Measurements from ENCODE around the gene IL17D.
"Not testable (repeated sequence)": the region's sequence is repeated elsewhere in the genome, so short reads cannot be mapped to it uniquely, and the experiment has no call there.

Gene IL17D

DNA sequence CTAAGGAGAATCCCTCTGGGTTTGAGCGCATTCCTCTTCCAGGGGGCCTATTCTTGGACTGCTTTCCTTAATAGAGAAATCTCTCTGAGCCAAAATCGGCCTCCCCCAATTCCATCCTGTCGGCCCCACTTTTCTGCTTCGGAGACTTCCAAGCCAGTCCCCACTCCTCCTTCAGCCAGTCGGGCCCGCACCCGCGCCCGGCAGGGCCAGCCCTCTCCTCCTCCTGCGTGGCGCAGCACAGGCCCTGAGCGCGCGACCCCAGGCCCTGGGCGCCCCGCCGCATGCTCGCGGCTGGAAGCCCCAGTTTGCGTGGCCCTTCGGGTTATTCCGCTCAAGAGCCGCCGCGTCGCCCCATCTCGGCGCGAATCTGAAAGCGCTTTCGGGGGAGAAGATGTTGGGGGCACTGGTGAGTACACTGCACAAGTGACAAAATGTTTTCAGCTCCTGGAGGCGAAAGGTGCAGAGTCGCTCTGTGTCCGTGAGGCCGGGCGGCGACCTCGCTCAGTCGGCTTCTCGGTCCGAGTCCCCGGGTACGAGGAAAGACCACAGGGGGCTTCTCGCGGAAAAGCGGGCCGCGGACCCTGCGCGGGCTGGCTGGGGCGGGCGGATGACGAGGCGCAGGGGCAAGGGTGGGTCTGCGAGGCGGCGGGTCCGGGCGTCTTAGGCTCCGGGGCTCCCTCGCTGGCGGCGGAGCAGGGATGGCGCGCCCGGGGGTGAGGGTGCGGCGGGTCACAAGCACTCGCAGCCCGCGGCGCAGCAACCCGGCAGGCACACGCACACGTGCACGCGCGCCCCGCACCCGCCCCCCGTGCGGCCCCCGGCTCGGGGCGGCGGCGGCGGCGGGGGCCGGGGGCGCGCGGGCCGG lies at the start of gene IL17D:
Gene IL17D, plus strand, starts transcription at position 785 of the 865 bp plus-strand sequence. CDS start 303 bp downstream, outside the sequence.
- no peak for DNase-seq

DNA sequence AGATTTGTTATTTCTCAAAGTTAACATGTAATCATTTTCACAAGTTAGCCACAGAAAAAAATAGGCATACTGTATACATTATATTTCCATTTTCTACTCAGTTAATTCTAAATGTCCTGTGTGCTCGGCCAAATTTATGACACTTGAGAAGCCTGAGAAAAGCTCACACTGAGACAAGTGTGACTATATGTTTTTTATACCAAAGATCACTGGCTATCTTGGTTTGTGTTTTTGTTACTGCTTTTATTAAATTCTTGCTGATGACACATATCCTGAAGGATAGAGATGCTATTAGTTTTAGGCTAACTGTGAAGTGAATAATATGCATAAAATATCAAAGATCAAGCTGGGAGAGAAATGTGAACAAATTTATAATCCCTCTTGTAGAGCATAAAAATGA lies 49.3 kb upstream of the IL17D start:
- DNase-seq: no peak

DNA sequence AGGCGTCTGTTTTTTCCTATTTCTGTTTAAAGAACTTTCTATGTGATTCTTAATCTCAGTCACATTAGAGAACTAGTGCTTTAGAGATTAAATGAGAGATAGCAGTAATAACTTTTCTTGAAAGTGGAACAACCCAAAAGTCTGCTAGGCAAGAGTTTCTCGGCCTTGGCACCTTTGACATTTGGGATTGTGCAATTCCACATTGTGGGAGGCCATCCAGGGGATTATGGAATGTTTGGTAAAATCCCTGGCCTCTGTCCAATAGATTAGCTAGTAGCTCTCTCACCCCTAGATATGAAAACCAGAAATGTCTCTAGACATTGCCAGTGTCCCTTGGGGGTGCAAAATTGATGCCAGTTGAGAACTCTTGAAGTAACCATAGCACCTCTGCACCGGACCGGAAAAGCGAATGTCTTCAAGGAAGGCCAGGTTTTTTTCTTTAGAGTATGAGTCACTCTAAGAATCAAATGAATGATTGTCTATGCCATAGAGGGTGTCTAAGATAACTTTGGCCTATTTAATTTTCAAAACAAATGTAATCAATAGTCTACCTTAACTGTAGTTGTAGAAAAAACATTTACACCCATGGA lies 45.0 kb upstream of the IL17D start:
- DNase-seq: no peak

GRCh38 chr13:20664351-20664750 lies 39.1 kb upstream of the IL17D start:
- DNase-seq: no peak

DNA sequence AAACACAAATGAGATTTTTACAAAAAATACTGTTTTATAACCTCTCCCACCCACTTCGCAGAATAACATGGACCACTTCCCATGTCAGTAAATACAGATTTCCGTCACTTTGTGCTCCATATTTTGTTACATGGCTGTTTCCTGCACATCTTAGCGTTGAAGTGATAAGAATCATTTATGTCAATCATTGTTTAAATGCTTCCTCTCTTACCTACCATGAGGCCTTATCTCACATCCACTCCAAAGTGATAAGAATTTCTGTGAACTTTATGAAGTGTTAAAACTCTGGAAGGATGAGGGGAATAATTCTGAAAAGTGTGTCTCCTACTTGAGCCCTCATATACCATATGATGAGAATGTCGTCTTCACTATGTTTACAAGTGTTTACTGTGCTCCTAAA lies 36.6 kb upstream of the IL17D start:
- no peak for DNase-seq

GRCh38 chr13:20667857-20668437 lies 35.6 kb upstream of the IL17D start:
- DNase-seq: no peak

- DNase-seq: no peak
These were observed 34.3 kb upstream of the IL17D start for GRCh38 chr13:20669162-20669561.

- no peak for DNase-seq
These were observed 31.7 kb upstream of the IL17D start for GRCh38 chr13:20671789-20672188.

DNA sequence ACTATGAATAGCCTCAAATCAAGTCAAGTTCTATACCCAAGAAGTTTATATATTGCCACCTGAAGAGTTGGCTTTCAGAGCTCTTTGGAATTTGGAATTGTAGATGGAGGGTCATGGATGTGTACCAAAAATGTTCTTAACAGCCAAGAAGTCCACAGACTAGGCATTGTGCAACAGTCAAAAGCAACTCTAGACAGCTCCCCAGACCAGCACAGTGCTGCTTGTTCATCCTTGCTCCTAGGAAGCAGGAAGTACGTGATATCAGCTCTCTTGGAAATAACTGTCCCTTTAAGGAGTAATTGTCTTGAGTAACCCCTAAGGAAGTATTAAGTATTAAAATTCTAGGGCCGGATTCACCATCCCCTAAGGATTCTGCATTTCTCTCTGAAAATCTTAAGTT lies 30.7 kb upstream of the IL17D start:
- no peak for DNase-seq

GRCh38 chr13:20673715-20674114 lies 29.8 kb upstream of the IL17D start:
- no peak for DNase-seq

DNA sequence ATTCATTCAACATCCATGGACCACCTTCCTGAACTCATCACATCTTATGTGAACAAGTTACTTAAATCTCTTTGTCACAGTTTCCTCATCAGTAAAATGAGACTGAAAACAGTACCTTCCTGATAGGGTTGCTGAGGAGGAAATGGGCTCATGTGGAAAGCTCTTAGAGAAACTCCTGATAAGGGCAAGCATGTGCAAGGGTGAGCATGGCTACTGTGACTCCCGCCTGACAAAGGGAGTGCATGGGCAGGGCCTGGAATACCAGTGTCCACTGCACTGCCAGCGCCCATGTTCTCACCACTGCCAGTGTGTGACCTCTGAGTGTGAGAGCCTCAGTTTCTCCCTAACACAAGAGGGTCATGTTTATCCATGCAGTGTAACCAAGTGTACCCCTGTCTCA lies 27.3 kb upstream of the IL17D start:
- DNase-seq: no peak

- DNase-seq: not testable (repeated sequence)
These were observed 24.9 kb upstream of the IL17D start for GRCh38 chr13:20678606-20679005.

- no peak for DNase-seq
These were observed 23.6 kb upstream of the IL17D start for GRCh38 chr13:20679879-20680278.

DNA sequence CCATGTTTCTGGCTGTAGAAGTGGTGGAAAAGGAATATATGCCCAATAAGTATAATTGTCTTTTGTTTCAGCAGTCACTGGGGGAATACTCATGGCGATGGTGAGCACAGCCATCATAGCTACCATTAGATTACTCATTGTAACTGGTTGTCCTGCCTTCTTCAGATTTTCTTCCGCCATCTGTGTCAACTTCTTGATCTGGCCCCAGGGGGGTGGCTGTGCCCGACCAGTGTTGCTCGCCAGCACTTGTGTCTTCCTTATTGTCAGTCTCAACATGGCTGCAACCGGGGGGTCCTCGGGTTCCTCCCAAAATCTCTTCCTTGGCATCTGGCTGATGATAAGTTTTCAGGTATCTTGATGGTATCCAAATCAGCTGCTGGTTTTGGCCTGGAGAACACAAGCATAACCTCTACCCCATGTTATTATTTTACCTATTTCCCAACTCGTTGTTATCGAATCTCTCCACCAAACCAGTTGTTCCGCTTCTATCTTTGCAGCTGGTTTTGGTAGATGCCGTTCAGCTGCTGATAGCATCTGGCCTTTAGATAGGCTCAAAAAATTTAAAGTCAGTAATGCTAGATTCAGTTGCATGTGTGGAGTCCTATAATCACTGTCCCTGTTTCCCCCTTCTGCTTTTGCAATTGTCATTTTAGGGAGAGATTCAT lies 23.0 kb upstream of the IL17D start:
- no peak for DNase-seq

GRCh38 chr13:20681481-20681880 lies 22.0 kb upstream of the IL17D start:
- DNase-seq: not testable (repeated sequence)

GRCh38 chr13:20682061-20682460 lies 21.4 kb upstream of the IL17D start:
- DNase-seq: no peak

- DNase-seq: no peak
These were observed 19.5 kb upstream of the IL17D start for GRCh38 chr13:20684041-20684440.

GRCh38 chr13:20684546-20684945 lies 19.0 kb upstream of the IL17D start:
- DNase-seq: no peak

DNA sequence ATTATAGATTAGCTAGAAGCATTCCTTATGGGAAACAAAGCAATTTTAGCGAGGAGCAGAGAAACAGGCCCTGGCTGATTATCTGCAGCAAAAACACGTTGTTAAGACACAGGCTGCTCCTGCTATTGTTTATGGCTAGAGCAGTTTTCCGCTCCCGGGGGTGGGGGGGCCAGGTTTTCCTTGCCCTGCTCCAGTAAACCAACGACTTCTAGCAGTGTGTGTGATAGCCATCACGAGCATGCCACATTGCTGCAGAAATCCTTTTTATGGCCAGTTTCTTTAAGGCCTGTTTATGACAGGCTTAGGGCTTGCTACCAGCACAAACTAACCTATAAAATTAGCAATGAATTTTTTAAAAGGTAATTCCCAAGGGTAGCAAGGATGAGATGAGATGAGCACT lies 18.4 kb upstream of the IL17D start:
- DNase-seq: no peak

DNA sequence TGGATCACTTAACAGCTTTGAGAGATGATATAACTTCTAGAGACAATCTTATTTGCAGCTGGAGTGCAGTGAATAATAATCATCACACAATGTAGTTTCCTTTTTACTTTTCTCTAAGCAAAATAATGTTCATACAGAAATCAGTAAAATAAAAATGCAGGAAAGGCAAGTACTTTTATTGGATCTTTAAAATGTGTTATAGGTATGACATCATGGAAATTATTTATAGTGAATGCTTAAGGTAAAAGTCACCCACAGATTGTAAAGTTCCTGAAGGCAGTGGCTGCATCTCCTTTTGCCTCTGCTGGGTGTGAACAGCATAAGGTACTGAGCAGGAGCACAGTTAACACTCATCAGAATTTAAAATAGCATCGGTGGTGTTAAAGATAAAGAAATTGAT lies 17.3 kb upstream of the IL17D start:
- DNase-seq: no peak

- DNase-seq: no peak
These were observed 16.5 kb upstream of the IL17D start for GRCh38 chr13:20686863-20687579.

- DNase-seq: no peak
These were observed 14.2 kb upstream of the IL17D start for GRCh38 chr13:20689291-20689690.

DNA sequence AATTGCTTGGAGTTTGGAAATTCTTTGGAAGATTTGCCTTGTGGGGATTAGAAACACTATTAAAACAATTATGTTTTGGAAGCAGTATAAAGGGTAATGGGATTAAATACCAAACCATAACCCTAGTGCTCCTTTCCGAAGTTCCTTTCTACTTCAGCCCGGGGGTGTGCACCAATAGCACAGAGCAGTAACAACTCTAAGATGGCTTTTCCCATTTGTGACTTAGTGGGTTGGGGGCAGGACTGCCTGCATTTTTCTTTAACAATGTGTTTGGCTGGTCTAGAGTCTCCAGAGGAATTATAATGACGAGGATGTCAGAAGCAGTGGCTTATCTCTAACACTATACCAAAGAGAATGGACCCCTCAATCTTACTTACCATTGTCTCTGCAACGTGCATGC lies 11.9 kb upstream of the IL17D start:
- no peak for DNase-seq
